ENCODE data around the gene FMN1. TPM values are rescaled to one million over a fixed set of nuclear protein-coding genes. Genes with fewer than 3 reads are reported as not detected.

The FMN1 gene
- total and polyA plus RNA-seq, 10 donors: 0.43 to 42.1 (median 8.6) TPM

DNA sequence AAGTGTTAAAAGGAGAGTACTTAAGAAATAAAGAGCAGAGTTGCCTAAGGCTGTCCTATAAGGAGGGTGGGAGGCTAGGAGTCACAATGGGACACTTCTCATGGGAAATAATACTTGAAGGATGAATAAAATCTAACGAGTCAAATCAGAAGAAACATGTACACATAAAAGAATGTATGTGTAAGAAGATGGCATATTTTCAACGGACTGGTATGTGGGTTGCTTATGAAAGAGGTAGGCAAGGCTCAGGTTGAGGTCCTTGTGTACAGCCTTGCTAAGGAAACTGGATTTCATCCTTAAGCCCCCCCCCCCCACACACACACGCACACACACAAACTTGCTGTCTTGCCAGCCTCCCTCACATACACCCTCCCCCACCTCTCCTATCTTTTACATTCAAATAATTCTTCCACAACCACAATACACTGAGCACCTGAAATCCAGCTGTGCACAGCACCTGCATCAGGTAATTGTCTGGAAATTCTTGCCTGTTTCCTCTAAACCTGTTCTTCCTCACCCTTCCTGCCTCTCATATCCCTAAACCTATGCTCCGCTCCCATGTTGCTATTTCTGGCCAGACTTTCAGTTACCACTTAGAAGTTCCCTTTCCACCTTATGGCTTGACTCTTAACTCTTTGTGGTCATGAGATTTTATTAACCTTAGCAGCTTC lies 79.2 kb downstream of the FMN1 start:
- Histone ChIP-seq H3K36me3 (no peaks in the 10 kb centered on the region), H3K9me3 (no peaks in the 10 kb centered on the region), H3K27me3 (replicated peaks in 1 of 7) (peaks cover 0 to 4% (median 0%) of the 10 kb centered on the region in 7 donors), H3K4me1 (no peaks in the 10 kb centered on the region), H3K4me3 (no peak overlapping the region), H3K27ac (no peak overlapping the region)
- no peak for DNase-seq
- TF ChIP-seq, protein P1, sequence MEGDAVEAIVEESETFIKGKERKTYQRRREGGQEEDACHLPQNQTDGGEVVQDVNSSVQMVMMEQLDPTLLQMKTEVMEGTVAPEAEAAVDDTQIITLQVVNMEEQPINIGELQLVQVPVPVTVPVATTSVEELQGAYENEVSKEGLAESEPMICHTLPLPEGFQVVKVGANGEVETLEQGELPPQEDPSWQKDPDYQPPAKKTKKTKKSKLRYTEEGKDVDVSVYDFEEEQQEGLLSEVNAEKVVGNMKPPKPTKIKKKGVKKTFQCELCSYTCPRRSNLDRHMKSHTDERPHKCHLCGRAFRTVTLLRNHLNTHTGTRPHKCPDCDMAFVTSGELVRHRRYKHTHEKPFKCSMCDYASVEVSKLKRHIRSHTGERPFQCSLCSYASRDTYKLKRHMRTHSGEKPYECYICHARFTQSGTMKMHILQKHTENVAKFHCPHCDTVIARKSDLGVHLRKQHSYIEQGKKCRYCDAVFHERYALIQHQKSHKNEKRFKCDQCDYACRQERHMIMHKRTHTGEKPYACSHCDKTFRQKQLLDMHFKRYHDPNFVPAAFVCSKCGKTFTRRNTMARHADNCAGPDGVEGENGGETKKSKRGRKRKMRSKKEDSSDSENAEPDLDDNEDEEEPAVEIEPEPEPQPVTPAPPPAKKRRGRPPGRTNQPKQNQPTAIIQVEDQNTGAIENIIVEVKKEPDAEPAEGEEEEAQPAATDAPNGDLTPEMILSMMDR (IDR thresholded peaks at IDR 0.05 in 8 of 11, conservative IDR thresholded peaks at IDR 0.05 in 3 of 11): no peak
- no peak for TF ChIP-seq POLR2A (IDR thresholded peaks at IDR 0.05)
- WGBS, 5 donors: 49 to 58% (median 55%) methylated on average over 4 of the region's 4 CpGs
- intact Hi-C loops (cut with DNase I; ENCODE audit: low total_unique reads): no loop called here

DNA sequence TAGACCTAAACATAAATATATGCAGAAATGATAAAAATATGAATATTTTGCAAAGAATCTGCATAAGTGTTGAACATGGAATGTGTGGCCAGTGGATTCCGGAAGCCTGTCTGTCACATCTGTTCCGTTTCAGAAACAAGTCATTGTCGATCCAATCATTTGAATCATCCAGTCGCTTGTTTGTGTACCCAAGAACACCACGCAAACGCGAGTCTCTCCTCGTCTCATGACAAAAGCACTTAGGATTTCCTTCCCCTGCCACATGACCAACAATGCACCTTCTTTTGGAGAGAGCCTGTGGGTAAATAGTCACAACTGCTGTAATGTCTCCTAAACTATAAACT lies 80.2 kb downstream of the FMN1 start:
- H3K27ac ChIP-seq: no peak overlapping the region
- no peaks in the 10 kb centered on the region for H3K9me3 ChIP-seq
- WGBS, 5 donors: 72 to 92% (median 84%) methylated on average over 8 of the region's 8 CpGs
- DNase-seq: no peak
- no peak overlapping the region for H3K4me3 ChIP-seq
- no peaks in the 10 kb centered on the region for H3K4me1 ChIP-seq
- no peak for TF ChIP-seq POLR2A (IDR thresholded peaks at IDR 0.05)
- no peak for TF ChIP-seq POLR2AphosphoS5 (IDR thresholded peaks at IDR 0.05)
- TF ChIP-seq, protein P1 (IDR thresholded peaks at IDR 0.05 in 8 of 11, conservative IDR thresholded peaks at IDR 0.05 in 3 of 11): no peak
- H3K36me3 ChIP-seq: no peaks in the 10 kb centered on the region
- peaks cover 0 to 4% (median 0%) of the 10 kb centered on the region in 7 donors for H3K27me3 ChIP-seq (replicated peaks in 1 of 7)
- intact Hi-C loops (cut with DNase I; ENCODE audit: low total_unique reads): no loop called here

DNA sequence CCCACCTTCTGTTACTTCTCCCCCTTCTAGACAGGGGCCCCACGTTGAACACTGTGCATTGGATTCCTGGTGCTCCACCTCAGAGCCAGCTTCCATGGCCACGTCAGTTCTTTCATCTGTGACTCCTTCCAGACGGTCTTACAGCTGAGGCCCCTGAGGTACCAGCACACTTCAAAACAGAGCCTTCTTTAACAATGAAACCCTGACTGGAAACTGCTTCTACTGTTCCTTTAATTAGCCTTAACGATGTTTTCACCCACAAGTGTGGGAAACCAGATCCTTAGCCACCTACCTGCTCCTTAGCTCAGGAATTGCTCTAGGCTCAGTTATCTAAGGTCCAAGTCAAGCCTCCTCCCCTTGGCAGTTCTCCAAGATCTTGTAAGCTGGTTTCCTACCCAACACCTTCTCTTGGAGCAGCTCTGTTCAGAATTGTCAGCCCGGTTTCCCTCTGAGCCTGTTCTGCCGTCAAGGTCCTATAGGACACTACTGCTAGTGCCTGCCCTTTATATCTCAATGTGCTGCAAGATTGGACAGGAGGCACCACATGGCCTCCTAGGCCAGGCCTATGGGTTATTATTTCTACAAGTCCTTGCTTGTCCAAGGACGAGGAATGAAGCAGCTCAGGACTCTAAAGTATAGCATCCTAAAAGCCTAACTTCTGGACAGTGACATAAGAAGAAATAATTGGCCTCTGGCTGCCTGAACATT lies 80.7 kb downstream of the FMN1 start:
- Histone ChIP-seq H3K27me3 (replicated peaks in 1 of 7) (peaks cover 0 to 4% (median 0%) of the 10 kb centered on the region in 7 donors), H3K4me1 (no peaks in the 10 kb centered on the region), H3K4me3 (no peak overlapping the region), H3K9me3 (no peaks in the 10 kb centered on the region), H3K27ac (no peak overlapping the region), H3K36me3 (no peaks in the 10 kb centered on the region)
- TF ChIP-seq POLR2A (IDR thresholded peaks at IDR 0.05): no peak
- TF ChIP-seq, protein P1 (IDR thresholded peaks at IDR 0.05 in 8 of 11, conservative IDR thresholded peaks at IDR 0.05 in 3 of 11): no peak
- no peak for TF ChIP-seq POLR2AphosphoS5 (IDR thresholded peaks at IDR 0.05)
- 75 to 89% (median 83%) methylated on average over 7 of the region's 7 CpGs for WGBS, 5 donors
- intact Hi-C loops (cut with DNase I; ENCODE audit: low total_unique reads): no loop called here
- DNase-seq: no peak

DNA sequence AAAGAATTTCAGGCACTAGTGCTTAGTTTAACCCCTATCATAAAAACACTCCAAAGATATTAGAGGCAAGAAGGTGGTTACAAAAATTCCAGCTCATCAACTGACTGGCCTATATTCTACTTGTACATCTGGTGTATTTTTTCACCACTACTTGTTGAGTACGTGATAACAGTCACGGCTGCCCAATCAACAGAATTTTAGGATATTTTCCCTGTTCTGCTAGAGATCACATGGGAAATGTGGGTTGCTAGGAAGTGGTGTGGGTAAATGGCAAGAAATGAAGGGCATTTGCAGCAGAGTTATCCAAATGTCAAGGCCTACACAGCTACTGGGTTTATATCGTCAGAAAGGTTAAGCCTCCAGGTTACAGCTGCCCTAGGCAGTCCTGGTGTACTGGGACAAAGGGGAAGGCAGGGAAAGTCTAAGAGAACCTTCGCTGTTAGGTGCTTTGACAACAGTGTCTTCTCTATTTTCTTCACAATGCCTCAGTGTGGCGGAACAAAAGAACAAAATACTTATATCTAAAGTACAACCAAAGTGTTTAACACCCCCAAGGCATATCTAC lies 81.9 kb downstream of the FMN1 start:
- H3K27ac ChIP-seq: no peak overlapping the region
- no peaks in the 10 kb centered on the region for H3K36me3 ChIP-seq
- H3K4me3 ChIP-seq: no peak overlapping the region
- peaks cover 0 to 4% (median 0%) of the 10 kb centered on the region in 7 donors for H3K27me3 ChIP-seq (replicated peaks in 1 of 7)
- WGBS, 5 donors: 85 to 94% (median 88%) methylated on average over 5 of the region's 5 CpGs
- no peaks in the 10 kb centered on the region for H3K9me3 ChIP-seq
- DNase-seq: no peak
- intact Hi-C loops (cut with DNase I; ENCODE audit: low total_unique reads): no loop called here
- no peaks in the 10 kb centered on the region for H3K4me1 ChIP-seq
- TF ChIP-seq POLR2A (IDR thresholded peaks at IDR 0.05) (no peak), POLR2AphosphoS5 (IDR thresholded peaks at IDR 0.05) (no peak)
- TF ChIP-seq, protein P1 (IDR thresholded peaks at IDR 0.05 in 8 of 11, conservative IDR thresholded peaks at IDR 0.05 in 3 of 11): no peak
